ENCODE measurements around the gene BMP7. TPM values are rescaled to one million over a fixed set of nuclear protein-coding genes. Genes with fewer than 3 reads are reported as not detected.

Gene BMP7
- total RNA-seq, 1 experiment from 2014 or later, result 0.13 TPM

DNA sequence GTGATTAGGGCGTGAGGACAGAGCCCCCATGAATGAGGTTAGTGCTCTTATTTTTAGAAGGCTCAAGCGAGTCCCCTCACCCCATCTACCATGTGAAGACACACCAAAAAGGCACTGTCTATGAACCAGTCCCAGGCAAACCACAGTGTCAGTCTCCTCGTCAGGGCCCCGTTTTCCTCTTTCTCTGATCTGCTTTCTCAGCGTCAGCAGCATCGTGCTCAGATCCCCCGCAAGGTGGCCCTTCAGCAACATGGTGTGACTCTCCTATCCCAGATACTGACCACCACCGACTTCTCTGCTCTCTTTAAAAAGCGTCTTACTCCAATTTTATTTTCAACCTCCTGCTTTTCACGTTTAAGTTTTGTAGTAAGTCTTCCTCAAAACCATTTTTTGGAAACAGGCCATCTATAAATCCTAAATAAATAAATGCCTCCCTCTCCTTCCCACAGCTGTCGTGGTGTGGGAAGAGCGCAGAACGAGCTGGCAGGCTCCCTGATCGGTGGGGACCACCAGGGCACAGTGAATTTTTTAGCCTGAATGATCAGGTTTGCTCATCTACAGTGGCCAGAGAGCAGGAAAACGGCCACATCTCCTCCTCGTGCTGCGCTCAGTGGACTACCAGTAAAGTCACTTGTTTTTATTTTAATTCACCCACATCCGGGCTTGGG, 113.1 kb downstream of the BMP7 start:
- Histone ChIP-seq H3K4me1 (replicated peaks; ENCODE audit: insufficient read depth) (no peaks in the 10 kb centered on the region), H2AFZ (no peak overlapping the region), H3K9me2 (ENCODE audit: insufficient read depth) (no peaks in the 10 kb centered on the region), H4K20me1 (ENCODE audit: insufficient read depth) (no peaks in the 10 kb centered on the region), H3K4me2 (no peak overlapping the region), H3K27me3 (ENCODE audit: insufficient read depth, low read depth) (peaks cover 30% of the 10 kb centered on the region), H3K79me2 (ENCODE audit: low read depth) (no peaks in the 10 kb centered on the region), H3K27ac (no peak overlapping the region), H3K4me3 (no peak overlapping the region), H3F3A (ENCODE audit: insufficient read depth, low read depth) (no peaks in the 10 kb centered on the region), H3K9me3 (ENCODE audit: insufficient read depth, low read depth) (no peaks in the 10 kb centered on the region), H3K36me3 (ENCODE audit: low read depth) (no peaks in the 10 kb centered on the region)
- TF ChIP-seq EZH2 (IDR thresholded peaks at IDR 0.05; ENCODE audit: low read depth), result no peak
- TF ChIP-seq, protein P1, sequence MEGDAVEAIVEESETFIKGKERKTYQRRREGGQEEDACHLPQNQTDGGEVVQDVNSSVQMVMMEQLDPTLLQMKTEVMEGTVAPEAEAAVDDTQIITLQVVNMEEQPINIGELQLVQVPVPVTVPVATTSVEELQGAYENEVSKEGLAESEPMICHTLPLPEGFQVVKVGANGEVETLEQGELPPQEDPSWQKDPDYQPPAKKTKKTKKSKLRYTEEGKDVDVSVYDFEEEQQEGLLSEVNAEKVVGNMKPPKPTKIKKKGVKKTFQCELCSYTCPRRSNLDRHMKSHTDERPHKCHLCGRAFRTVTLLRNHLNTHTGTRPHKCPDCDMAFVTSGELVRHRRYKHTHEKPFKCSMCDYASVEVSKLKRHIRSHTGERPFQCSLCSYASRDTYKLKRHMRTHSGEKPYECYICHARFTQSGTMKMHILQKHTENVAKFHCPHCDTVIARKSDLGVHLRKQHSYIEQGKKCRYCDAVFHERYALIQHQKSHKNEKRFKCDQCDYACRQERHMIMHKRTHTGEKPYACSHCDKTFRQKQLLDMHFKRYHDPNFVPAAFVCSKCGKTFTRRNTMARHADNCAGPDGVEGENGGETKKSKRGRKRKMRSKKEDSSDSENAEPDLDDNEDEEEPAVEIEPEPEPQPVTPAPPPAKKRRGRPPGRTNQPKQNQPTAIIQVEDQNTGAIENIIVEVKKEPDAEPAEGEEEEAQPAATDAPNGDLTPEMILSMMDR (conservative IDR thresholded peaks at IDR 0.05), result no peak
- POLR2A ChIA-PET (ENCODE audit: unreplicated experiment), result no interaction called here
- intact Hi-C loops (cut with micrococcal nuclease; ENCODE audit: unreplicated experiment), result no loop called here
- CTCF ChIA-PET, result no interaction called here
- no peak for DNase-seq
- BruUV-seq (replicated peaks), result no TSS peak

DNA sequence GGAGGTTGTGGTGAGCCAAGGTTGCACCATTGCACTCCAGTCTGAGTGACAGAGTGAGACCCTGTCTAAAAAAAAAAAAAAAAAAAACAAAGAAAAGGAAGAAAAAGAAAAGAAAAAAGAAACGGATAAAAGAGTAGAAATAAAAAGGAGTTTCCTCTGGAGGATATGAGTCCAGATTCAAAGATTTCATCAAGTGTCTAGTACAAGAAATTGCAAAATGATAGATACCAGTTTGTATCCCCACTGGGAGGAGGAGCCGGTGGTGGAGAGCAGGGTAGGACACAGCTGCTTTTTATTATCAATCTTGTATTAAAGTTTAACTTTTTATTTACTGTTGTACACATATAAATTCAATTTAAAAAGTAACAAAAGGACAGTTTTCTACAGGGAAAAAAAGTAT, 113.9 kb downstream of the BMP7 start:
- Histone ChIP-seq H3K4me3 (no peak overlapping the region), H4K20me1 (ENCODE audit: insufficient read depth) (no peaks in the 10 kb centered on the region), H3K27me3 (ENCODE audit: insufficient read depth, low read depth) (peaks cover 39% of the 10 kb centered on the region), H2AFZ (no peak overlapping the region), H3K4me1 (replicated peaks; ENCODE audit: insufficient read depth) (no peaks in the 10 kb centered on the region), H3K4me2 (no peak overlapping the region), H3K79me2 (ENCODE audit: low read depth) (no peaks in the 10 kb centered on the region), H3K27ac (no peak overlapping the region), H3K36me3 (ENCODE audit: low read depth) (no peaks in the 10 kb centered on the region), H3K9me2 (ENCODE audit: insufficient read depth) (no peaks in the 10 kb centered on the region), H3F3A (ENCODE audit: insufficient read depth, low read depth) (no peaks in the 10 kb centered on the region), H3K9me3 (ENCODE audit: insufficient read depth, low read depth) (no peaks in the 10 kb centered on the region)
- no TSS peak for BruUV-seq (replicated peaks)
- POLR2A ChIA-PET (ENCODE audit: unreplicated experiment), result no interaction called here
- no peak for DNase-seq
- CTCF ChIA-PET, result no interaction called here
- TF ChIP-seq, protein P1 (conservative IDR thresholded peaks at IDR 0.05), result no peak
- TF ChIP-seq EZH2 (IDR thresholded peaks at IDR 0.05; ENCODE audit: low read depth), result no peak
- intact Hi-C loops (cut with micrococcal nuclease; ENCODE audit: unreplicated experiment), result no loop called here

DNA sequence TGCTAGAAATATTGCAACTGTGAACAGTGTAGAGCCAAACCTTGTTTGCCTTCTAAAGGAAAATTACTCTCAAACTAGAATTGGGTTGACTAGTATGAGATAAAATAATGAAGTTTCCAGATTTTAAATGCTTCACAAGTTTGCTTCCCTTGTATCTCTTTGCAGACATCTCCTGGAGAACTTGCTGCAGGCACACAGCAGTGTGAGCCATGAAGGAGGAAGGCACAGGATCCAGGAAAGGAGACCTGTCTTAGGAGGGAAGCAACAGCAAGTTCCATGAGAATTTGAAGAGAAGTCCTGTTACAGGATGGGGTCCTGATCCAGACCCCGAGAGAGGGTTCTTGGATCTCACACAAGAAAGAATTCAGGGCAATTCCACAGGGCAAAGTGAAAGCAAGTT, 115.9 kb downstream of the BMP7 start:
- Histone ChIP-seq H3K36me3 (ENCODE audit: low read depth) (no peaks in the 10 kb centered on the region), H3K9me2 (ENCODE audit: insufficient read depth) (no peaks in the 10 kb centered on the region), H3K27ac (no peak overlapping the region), H3F3A (ENCODE audit: insufficient read depth, low read depth) (no peaks in the 10 kb centered on the region), H3K4me3 (no peak overlapping the region), H3K9me3 (ENCODE audit: insufficient read depth, low read depth) (no peaks in the 10 kb centered on the region), H2AFZ (no peak overlapping the region), H3K4me1 (replicated peaks; ENCODE audit: insufficient read depth) (no peaks in the 10 kb centered on the region), H3K27me3 (ENCODE audit: insufficient read depth, low read depth) (peaks cover 58% of the 10 kb centered on the region), H4K20me1 (ENCODE audit: insufficient read depth) (no peaks in the 10 kb centered on the region), H3K79me2 (ENCODE audit: low read depth) (no peaks in the 10 kb centered on the region), H3K4me2 (no peak overlapping the region)
- intact Hi-C loops (cut with micrococcal nuclease; ENCODE audit: unreplicated experiment), result no loop called here
- no peak for TF ChIP-seq EZH2 (IDR thresholded peaks at IDR 0.05; ENCODE audit: low read depth)
- TF ChIP-seq, protein P1 (conservative IDR thresholded peaks at IDR 0.05), result no peak
- ChIA-PET CTCF (no interaction called here), POLR2A (ENCODE audit: unreplicated experiment) (no interaction called here)
- DNase-seq, result no peak
- BruUV-seq (replicated peaks), result no TSS peak
